SU-DHL-6 (cell line): Measurements from ENCODE around the gene ASTN2.

Experiments
- EZH2phosphoT487 ChIP-seq: fragments of 200-600 bp; sonication (generic), shearing (Covaris generic); conservative IDR thresholded peaks from 2 replicates; pipeline ENCODE4 v1.6.1; 2018; ENCODE audit warnings: mild to moderate bottlenecking, antibody characterized with exemption, low read length, moderate library complexity, mixed read lengths
- TF ChIP-seq, protein P1 (sequence below): fragments of 200-600 bp; sonication (generic); IDR thresholded peaks from one replicate; pipeline ENCODE4 v1.5.1; 2017; ENCODE audit warnings: antibody characterized with exemption, mild to moderate bottlenecking, low read length, moderate library complexity; ENCODE audit not compliant: insufficient read depth, poor library complexity, severe bottlenecking

DNA sequence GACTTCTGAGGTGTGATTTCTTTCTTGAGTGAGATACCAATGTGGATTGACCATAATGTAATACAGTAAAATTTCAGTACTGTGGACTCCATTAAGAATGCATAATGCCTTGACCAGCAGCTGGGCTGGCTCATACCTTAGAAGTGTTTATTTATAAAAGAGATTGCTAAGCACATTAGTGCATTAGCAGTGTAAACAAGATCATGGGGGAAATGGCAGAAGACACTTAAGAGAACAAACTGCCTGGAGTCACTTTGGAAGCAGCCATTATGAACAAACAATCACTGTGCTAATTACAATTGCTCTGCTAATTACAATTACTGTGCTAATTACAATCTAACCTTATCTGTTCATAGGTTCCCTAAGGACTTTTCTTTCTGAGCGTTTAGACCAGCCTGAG lies 623.5 kb downstream of the ASTN2 start:
- TF ChIP-seq EZH2phosphoT487: no peak
- TF ChIP-seq, protein P1, sequence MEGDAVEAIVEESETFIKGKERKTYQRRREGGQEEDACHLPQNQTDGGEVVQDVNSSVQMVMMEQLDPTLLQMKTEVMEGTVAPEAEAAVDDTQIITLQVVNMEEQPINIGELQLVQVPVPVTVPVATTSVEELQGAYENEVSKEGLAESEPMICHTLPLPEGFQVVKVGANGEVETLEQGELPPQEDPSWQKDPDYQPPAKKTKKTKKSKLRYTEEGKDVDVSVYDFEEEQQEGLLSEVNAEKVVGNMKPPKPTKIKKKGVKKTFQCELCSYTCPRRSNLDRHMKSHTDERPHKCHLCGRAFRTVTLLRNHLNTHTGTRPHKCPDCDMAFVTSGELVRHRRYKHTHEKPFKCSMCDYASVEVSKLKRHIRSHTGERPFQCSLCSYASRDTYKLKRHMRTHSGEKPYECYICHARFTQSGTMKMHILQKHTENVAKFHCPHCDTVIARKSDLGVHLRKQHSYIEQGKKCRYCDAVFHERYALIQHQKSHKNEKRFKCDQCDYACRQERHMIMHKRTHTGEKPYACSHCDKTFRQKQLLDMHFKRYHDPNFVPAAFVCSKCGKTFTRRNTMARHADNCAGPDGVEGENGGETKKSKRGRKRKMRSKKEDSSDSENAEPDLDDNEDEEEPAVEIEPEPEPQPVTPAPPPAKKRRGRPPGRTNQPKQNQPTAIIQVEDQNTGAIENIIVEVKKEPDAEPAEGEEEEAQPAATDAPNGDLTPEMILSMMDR: no peak
